Spleen (tissue), 7 donors: ENCODE measurements around the gene CD14.

Experiments used
- CTCF ChIP-seq, 11 experiments: fragments of 200-600 bp in 7 of 11; fragments of 450-650 bp in 4 of 11; sonication (generic) in 4 of 11; IDR thresholded peaks in 8 of 11; conservative IDR thresholded peaks in 3 of 11; 1 replicate in 7 of 11; 2 replicates in 4 of 11; pipeline versions ENCODE4 v1.4.0 to v1.8.0; 2016 to 2021; ENCODE audit warnings: antibody characterized with exemption in 11 of 11, inconsistent platforms in 4 of 11, mild to moderate bottlenecking in 1 of 11
- POLR2A ChIP-seq, 3 donors: fragments of 450-650 bp; IDR thresholded peaks; one replicate each; pipeline ENCODE4 v1.5.1; 2017; ENCODE audit warnings: antibody characterized with exemption in 3 of 3, mild to moderate bottlenecking in 1 of 3
- donor health status: DM: no; HTN: no; CAD: no; lungs with moderate emphysema.
- donor health status: DM: no; HTN: no; CAD: no.
- donor health status: DM: no; HTN: no; CAD: no.

- TF ChIP-seq CTCF (IDR thresholded peaks at IDR 0.05 in 8 of 11, conservative IDR thresholded peaks at IDR 0.05 in 3 of 11) (no peak), POLR2A (IDR thresholded peaks at IDR 0.05) (no peak)
These were observed 4.6 kb upstream of the CD14 start for GRCh38 chr5:140637371-140638100.
